ENCODE measurements around the gene GRAMD1B. TPM values are rescaled to one million over a fixed set of nuclear protein-coding genes. Genes with fewer than 3 reads are reported as not detected.

Gene GRAMD1B
- total RNA-seq, 2 donors from 2014 or later: 3.1 to 3.8 TPM

GRCh38 chr11:123484448-123484847, 54.4 kb downstream of the GRAMD1B start:
- H3K4me3 ChIP-seq: no peak overlapping the region
- H3K9me3 ChIP-seq: no peaks in the 10 kb centered on the region
- no peak for TF ChIP-seq CTCF (IDR thresholded peaks at IDR 0.05)
- no peaks in the 10 kb centered on the region for H3K27me3 ChIP-seq
- no peaks in the 10 kb centered on the region for H3K4me1 ChIP-seq
- no peak overlapping the region for H3K27ac ChIP-seq
- DNase-seq (ENCODE audit: low spot score): no peak
- H3K36me3 ChIP-seq: no peaks in the 10 kb centered on the region

GRCh38 chr11:123487157-123487744, 57.2 kb downstream of the GRAMD1B start:
- Histone ChIP-seq H3K27ac (no peak overlapping the region), H3K4me3 (no peak overlapping the region)

GRCh38 chr11:123490527-123490926, 60.5 kb downstream of the GRAMD1B start:
- Histone ChIP-seq H3K36me3 (no peaks in the 10 kb centered on the region), H3K27ac (no peak overlapping the region), H3K4me3 (no peak overlapping the region), H3K27me3 (no peaks in the 10 kb centered on the region), H3K4me1 (no peaks in the 10 kb centered on the region), H3K9me3 (no peaks in the 10 kb centered on the region)
- DNase-seq (ENCODE audit: low spot score): no peak
- no peak for TF ChIP-seq CTCF (IDR thresholded peaks at IDR 0.05)

More at GRCh38 chr11:123487157-123487744, 57.2 kb downstream of the GRAMD1B start:
- Histone ChIP-seq H3K36me3 (no peaks in the 10 kb centered on the region), H3K9me3 (no peaks in the 10 kb centered on the region), H3K4me1 (no peaks in the 10 kb centered on the region), H3K27me3 (no peaks in the 10 kb centered on the region)
- no peak for TF ChIP-seq CTCF (IDR thresholded peaks at IDR 0.05)
- DNase-seq (ENCODE audit: low spot score): no peak

GRCh38 chr11:123491241-123491640, 61.2 kb downstream of the GRAMD1B start:
- no peak for DNase-seq (ENCODE audit: low spot score)

GRCh38 chr11:123493349-123494063, 63.4 kb downstream of the GRAMD1B start:
- H3K27me3 ChIP-seq: no peaks in the 10 kb centered on the region

More at GRCh38 chr11:123491241-123491640, 61.2 kb downstream of the GRAMD1B start:
- Histone ChIP-seq H3K27me3 (no peaks in the 10 kb centered on the region), H3K4me1 (no peaks in the 10 kb centered on the region), H3K4me3 (no peak overlapping the region), H3K27ac (no peak overlapping the region), H3K9me3 (no peaks in the 10 kb centered on the region), H3K36me3 (no peaks in the 10 kb centered on the region)
- TF ChIP-seq CTCF (IDR thresholded peaks at IDR 0.05): no peak

More at GRCh38 chr11:123493349-123494063, 63.4 kb downstream of the GRAMD1B start:
- no peak overlapping the region for H3K4me3 ChIP-seq
- H3K4me1 ChIP-seq: no peaks in the 10 kb centered on the region
- TF ChIP-seq CTCF (IDR thresholded peaks at IDR 0.05): no peak
- no peaks in the 10 kb centered on the region for H3K36me3 ChIP-seq
- H3K9me3 ChIP-seq: no peaks in the 10 kb centered on the region
- H3K27ac ChIP-seq: no peak overlapping the region
- DNase-seq (ENCODE audit: low spot score): no peak

Data from right atrium auricular region (tissue), 2 donors.